Measurements from ENCODE around the gene NID2. TPM values are rescaled to one million over a fixed set of nuclear protein-coding genes. Genes with fewer than 3 reads are reported as not detected.

Gene NID2
- total and polyA plus RNA-seq, 2 experiments from 2014 or later = 179 to 538 TPM

DNA sequence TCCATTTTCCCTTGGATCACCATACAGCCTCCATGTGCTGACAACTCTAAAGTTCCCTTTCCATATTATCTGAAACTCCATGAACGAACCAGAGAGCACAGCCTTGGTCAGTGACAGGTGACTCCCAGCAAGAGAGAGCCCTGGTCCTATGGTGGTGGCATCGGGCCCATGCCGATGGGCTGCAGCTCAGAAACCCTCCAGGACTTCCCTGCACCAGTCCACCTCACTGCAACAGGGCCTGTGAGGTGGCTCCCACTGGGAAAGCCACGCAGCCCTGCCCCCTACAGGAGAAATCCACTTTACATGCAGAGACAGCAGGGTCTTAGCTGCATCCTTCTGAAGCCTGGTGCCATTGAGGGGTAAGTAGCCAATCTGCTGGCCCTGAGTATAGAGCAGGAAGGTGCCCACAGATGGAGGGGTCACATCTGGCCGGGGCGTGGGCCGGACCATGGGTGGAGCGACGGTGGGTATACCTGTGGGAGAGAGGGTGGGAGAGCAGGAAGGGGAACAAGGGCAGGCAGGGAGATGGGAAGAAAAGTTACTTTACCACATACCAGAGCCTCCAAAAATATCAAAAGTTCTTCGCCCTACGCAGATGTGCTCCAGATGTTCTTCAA, 54.8 kb downstream of the NID2 start:
- H3K36me3 ChIP-seq = peaks cover 49% of the 10 kb centered on the region
- H3K27me3 ChIP-seq = no peaks in the 10 kb centered on the region
- no peak overlapping the region for H3K4me3 ChIP-seq
- H3K27ac ChIP-seq = peak overlapping the region; percentile 94
- peaks cover 89% of the 10 kb centered on the region for H3K4me1 ChIP-seq (ENCODE audit: low read depth)
- no peaks in the 10 kb centered on the region for H3K9me3 ChIP-seq (ENCODE audit: low read depth)
- TF ChIP-seq CTCF (IDR thresholded peaks at IDR 0.05; ENCODE audit: low read depth, low read length) = peak; percentile 22
- DNase-seq (ENCODE audit: low read depth in 1 of 2, low spot score in 1 of 2) = peak in 1 of 2 donors; percentile 48

DNA sequence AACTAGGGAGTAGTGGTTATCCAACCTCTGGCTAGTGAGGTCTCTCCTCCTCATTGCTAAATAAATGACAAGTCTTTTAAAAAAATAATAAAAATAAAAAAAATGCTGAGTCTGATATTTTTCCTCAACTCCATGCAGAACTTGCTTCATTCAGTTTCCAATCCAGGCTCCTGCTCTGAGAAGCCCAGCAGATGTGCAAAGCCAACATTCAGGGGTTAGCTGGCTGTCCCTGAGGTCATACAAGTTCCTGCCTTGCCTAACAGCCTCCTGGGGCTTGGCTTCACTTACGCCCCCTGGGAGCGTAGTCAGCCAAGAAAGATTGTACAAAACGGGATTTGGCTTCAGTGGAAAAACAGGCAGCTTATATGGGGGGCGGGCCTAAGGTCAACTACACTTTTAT, 56.2 kb downstream of the NID2 start:
- H3K27ac ChIP-seq = peak overlapping the region; percentile 94
- peaks cover 53% of the 10 kb centered on the region for H3K36me3 ChIP-seq
- TF ChIP-seq CTCF (IDR thresholded peaks at IDR 0.05; ENCODE audit: low read depth, low read length) = no peak
- peak in 1 of 2 donors; percentile 93 for DNase-seq (ENCODE audit: low read depth in 1 of 2, low spot score in 1 of 2)
- no peak overlapping the region for H3K4me3 ChIP-seq
- H3K27me3 ChIP-seq = no peaks in the 10 kb centered on the region
- no peaks in the 10 kb centered on the region for H3K9me3 ChIP-seq (ENCODE audit: low read depth)
- H3K4me1 ChIP-seq (ENCODE audit: low read depth) = peaks cover 79% of the 10 kb centered on the region

DNA sequence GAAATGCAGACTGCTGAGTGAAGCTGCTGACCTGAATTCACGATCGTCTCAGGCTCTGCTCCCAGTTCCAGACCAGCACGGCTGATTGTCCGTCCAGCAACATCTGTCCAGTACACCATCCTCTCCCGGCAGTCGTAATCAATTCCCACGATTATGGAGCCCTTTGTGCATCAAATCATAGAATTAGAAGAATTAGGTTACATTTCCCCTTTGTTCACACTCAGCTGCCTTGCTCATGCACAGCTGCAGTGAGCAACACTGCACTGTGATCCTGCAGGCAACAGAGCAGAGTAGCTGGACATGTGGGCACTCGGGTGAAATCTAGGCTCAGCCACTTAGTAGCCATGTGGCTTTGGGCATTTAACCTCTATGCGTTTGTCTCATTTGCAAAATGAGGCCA, 57.3 kb downstream of the NID2 start:
- peak overlapping the region; percentile 94 for H3K27ac ChIP-seq
- no peak for TF ChIP-seq CTCF (IDR thresholded peaks at IDR 0.05; ENCODE audit: low read depth, low read length)
- DNase-seq (ENCODE audit: low read depth in 1 of 2, low spot score in 1 of 2) = no peak
- H3K4me3 ChIP-seq = no peak overlapping the region
- peaks cover 59% of the 10 kb centered on the region for H3K36me3 ChIP-seq
- no peaks in the 10 kb centered on the region for H3K27me3 ChIP-seq
- H3K9me3 ChIP-seq (ENCODE audit: low read depth) = no peaks in the 10 kb centered on the region
- H3K4me1 ChIP-seq (ENCODE audit: low read depth) = peaks cover 77% of the 10 kb centered on the region

DNA sequence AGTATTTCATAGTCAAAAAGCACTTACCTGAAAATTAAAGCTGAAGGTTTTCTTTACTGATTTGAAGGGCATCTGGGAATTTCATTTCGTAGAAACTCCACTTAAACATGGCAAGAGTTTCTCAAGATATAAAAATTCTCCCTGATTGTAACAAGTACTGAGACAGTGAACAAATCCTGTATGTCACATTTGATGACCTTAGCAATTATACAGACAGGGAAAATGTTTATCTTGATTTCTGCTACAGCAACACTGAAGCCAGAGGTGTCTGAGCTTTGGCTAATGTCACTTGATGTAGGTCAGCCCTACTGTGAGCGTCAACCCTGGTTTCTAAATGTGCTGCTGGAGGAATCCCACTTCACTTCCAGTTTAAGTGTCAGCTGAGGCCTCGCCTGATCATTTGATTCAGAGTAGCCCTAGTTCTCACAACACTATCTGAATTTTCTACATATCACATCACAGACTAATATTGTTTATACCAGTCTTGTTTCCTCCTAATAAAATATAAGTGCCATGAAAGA, 58.6 kb downstream of the NID2 start:
- H3K27ac ChIP-seq = peak overlapping the region; percentile 94
- H3K4me1 ChIP-seq (ENCODE audit: low read depth) = peaks cover 66% of the 10 kb centered on the region
- no peak overlapping the region for H3K4me3 ChIP-seq
- no peaks in the 10 kb centered on the region for H3K9me3 ChIP-seq (ENCODE audit: low read depth)
- no peaks in the 10 kb centered on the region for H3K27me3 ChIP-seq
- no peak for TF ChIP-seq CTCF (IDR thresholded peaks at IDR 0.05; ENCODE audit: low read depth, low read length)
- peaks cover 68% of the 10 kb centered on the region for H3K36me3 ChIP-seq
- peak in 1 of 2 donors; percentile 49 for DNase-seq (ENCODE audit: low read depth in 1 of 2, low spot score in 1 of 2)

GRCh38 chr14:52008136-52008535, 60.7 kb downstream of the NID2 start:
- Histone ChIP-seq H3K27ac (peak overlapping the region; percentile 94), H3K4me1 (ENCODE audit: low read depth) (peaks cover 51% of the 10 kb centered on the region), H3K4me3 (no peak overlapping the region), H3K36me3 (peaks cover 78% of the 10 kb centered on the region), H3K27me3 (no peaks in the 10 kb centered on the region), H3K9me3 (ENCODE audit: low read depth) (no peaks in the 10 kb centered on the region)
- TF ChIP-seq CTCF (IDR thresholded peaks at IDR 0.05; ENCODE audit: low read depth, low read length) = no peak
- DNase-seq (ENCODE audit: low read depth in 1 of 2, low spot score in 1 of 2) = no peak

Data from cardiac muscle cell (in vitro differentiated cells and primary cell).